ENCODE data around the gene PLEKHH3. TPM values are rescaled to one million over a fixed set of nuclear protein-coding genes. Genes with fewer than 3 reads are reported as not detected.
A peak's percentile ranks its signal among the peaks of the same experiment; 100 is the strongest.
"Not testable (repeated sequence)": the region's sequence is repeated elsewhere in the genome, so short reads cannot be mapped to it uniquely, and the experiment has no call there.

The PLEKHH3 gene
- total and polyA plus RNA-seq, 4 donors = 4.2 to 10.3 (median 7.9) TPM

DNA sequence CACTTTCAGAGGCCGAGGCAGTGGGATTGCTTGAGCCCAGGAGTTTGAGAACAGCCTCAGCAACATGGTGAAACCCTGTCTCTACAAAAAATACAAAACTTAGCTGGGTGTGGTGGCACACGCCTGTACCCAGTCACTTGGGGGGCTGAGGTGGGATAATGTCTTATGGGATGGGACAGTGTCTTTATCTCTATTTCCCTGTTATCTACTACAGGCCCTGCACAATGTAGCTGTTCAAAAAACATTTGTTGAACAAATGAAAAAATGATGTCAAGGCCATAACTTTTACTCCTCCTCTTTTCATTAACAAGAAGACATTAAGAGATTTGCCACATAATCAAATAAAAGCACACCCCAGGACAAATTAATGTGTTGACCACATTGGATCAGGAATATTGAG is 53.5 kb downstream of the PLEKHH3 start:
- no peak overlapping the region for H3K27ac ChIP-seq (ENCODE audit: low read depth in 1 of 2, low read length in 2 of 2)
- H3K4me3 ChIP-seq (ENCODE audit: low read depth in 1 of 3, low read length in 3 of 3) = no peak overlapping the region
- H3K4me1 ChIP-seq (ENCODE audit: control insufficient read depth in 4 of 4, insufficient read depth in 4 of 4, low read length in 3 of 4) = peaks cover 0 to 10% (median 8%) of the 10 kb centered on the region in 4 donors
- H3K9me3 ChIP-seq (ENCODE audit: control insufficient read depth in 4 of 4, low read length in 3 of 4) = no peaks in the 10 kb centered on the region
- no peak overlapping the region for H3K9ac ChIP-seq (ENCODE audit: low read depth in 1 of 2, low read length in 2 of 2)
- no peak for DNase-seq (ENCODE audit: low spot score)
- no peaks in the 10 kb centered on the region for H3K27me3 ChIP-seq (ENCODE audit: control insufficient read depth in 4 of 4, insufficient read depth in 4 of 4, low read length in 3 of 4)
- no peaks in the 10 kb centered on the region for H3K36me3 ChIP-seq (ENCODE audit: control insufficient read depth in 4 of 4, insufficient read depth in 3 of 4, low read depth in 1 of 4, low read length in 3 of 4)
- TF ChIP-seq HNF4G (IDR thresholded peaks at IDR 0.05) (no peak), GABPA (IDR thresholded peaks at IDR 0.05 in 1 of 2, conservative IDR thresholded peaks at IDR 0.05 in 1 of 2) (no peak), SP1 (IDR thresholded peaks at IDR 0.05) (no peak), RAD21 (IDR thresholded peaks at IDR 0.05) (no peak), TAF1 (conservative IDR thresholded peaks at IDR 0.05) (no peak), YY1 (IDR thresholded peaks at IDR 0.05) (no peak), FOXA2 (IDR thresholded peaks at IDR 0.05) (no peak), EGR1 (IDR thresholded peaks at IDR 0.05; ENCODE audit: low read depth in 2 of 2) (no peak)
- TF ChIP-seq, protein P1, sequence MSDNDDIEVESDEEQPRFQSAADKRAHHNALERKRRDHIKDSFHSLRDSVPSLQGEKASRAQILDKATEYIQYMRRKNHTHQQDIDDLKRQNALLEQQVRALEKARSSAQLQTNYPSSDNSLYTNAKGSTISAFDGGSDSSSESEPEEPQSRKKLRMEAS (IDR thresholded peaks at IDR 0.05) = no peak
- TF ChIP-seq, protein P2, sequence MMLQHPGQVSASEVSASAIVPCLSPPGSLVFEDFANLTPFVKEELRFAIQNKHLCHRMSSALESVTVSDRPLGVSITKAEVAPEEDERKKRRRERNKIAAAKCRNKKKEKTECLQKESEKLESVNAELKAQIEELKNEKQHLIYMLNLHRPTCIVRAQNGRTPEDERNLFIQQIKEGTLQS (IDR thresholded peaks at IDR 0.05) = no peak
- WGBS = 95% methylated on average over 2 of the region's 2 CpGs

DNA sequence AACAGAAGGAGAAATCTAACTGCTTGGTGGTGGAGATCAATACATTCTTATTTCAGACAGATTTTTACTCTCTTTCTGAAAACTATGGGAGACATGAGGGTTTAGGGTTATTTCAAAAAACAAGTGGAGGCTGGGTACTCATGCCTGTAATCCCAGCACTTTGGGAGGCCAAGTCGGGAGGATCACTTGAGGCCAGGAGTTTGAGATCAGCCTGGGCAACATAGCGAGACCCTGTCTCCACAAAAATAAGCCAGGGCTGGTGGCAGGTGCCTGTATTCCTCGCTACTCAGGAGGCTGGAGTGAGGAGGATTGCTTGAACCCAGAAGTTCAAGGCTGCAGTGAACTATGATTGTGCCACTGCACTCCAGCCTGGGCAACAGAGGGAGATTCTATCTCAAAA is 54.8 kb downstream of the PLEKHH3 start:
- 97% methylated on average over 3 of the region's 3 CpGs for WGBS
- DNase-seq (ENCODE audit: low spot score); H3K27me3 ChIP-seq (ENCODE audit: control insufficient read depth in 4 of 4, insufficient read depth in 4 of 4, low read length in 3 of 4); H3K4me3 ChIP-seq (ENCODE audit: low read depth in 1 of 3, low read length in 3 of 3); H3K9me3 ChIP-seq (ENCODE audit: control insufficient read depth in 4 of 4, low read length in 3 of 4); H3K27ac ChIP-seq (ENCODE audit: low read depth in 1 of 2, low read length in 2 of 2); H3K36me3 ChIP-seq (ENCODE audit: control insufficient read depth in 4 of 4, insufficient read depth in 3 of 4, low read depth in 1 of 4, low read length in 3 of 4); H3K9ac ChIP-seq (ENCODE audit: low read depth in 1 of 2, low read length in 2 of 2): not testable (repeated sequence)
- H3K4me1 ChIP-seq (ENCODE audit: control insufficient read depth in 4 of 4, insufficient read depth in 4 of 4, low read length in 3 of 4) = peaks cover 0 to 13% (median 10%) of the 10 kb centered on the region in 4 donors

DNA sequence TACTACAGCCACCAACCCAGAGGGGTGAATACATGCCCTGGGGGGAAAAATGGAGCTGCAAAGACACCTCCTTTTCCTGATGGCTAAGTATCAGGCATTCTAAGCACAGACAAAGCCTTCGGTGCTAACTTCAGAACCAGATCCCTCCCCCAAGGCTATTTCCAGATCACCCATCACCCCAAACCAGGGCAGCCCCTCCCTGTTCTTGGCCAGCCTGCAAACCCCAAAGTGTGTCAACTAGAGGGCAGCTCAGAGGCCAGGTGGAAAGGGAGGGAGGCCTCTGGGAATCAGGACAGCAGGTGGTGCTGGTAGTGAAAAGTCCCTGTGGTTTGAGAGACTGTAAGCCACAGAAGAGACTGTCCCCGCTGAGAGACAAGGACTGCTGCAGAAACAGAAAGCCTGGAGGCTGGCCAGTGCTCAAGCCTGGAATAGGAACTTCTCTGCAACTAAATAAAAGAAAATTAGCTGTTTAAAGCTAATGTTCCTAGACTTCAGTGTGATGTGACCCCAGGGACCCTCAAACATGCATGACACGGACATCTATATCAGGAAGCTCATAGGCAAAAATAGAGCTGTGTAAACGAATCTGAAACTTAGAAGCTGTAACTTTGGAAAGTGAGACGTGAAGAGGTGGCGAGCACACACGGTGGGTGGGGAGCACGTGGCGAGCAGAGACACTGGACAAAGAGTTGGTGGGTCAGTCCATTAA is 58.2 kb downstream of the PLEKHH3 start:
- H3K9ac ChIP-seq (ENCODE audit: low read depth in 1 of 2, low read length in 2 of 2) = no peak overlapping the region
- 37% methylated on average over 9 of the region's 9 CpGs for WGBS
- H3K36me3 ChIP-seq (ENCODE audit: control insufficient read depth in 4 of 4, insufficient read depth in 3 of 4, low read depth in 1 of 4, low read length in 3 of 4) = peaks cover 4 to 18% (median 9%) of the 10 kb centered on the region in 4 donors
- peak; percentile 51 for DNase-seq (ENCODE audit: low spot score)
- H3K27ac ChIP-seq (ENCODE audit: low read depth in 1 of 2, low read length in 2 of 2) = no peak overlapping the region
- TF ChIP-seq, protein P3, sequence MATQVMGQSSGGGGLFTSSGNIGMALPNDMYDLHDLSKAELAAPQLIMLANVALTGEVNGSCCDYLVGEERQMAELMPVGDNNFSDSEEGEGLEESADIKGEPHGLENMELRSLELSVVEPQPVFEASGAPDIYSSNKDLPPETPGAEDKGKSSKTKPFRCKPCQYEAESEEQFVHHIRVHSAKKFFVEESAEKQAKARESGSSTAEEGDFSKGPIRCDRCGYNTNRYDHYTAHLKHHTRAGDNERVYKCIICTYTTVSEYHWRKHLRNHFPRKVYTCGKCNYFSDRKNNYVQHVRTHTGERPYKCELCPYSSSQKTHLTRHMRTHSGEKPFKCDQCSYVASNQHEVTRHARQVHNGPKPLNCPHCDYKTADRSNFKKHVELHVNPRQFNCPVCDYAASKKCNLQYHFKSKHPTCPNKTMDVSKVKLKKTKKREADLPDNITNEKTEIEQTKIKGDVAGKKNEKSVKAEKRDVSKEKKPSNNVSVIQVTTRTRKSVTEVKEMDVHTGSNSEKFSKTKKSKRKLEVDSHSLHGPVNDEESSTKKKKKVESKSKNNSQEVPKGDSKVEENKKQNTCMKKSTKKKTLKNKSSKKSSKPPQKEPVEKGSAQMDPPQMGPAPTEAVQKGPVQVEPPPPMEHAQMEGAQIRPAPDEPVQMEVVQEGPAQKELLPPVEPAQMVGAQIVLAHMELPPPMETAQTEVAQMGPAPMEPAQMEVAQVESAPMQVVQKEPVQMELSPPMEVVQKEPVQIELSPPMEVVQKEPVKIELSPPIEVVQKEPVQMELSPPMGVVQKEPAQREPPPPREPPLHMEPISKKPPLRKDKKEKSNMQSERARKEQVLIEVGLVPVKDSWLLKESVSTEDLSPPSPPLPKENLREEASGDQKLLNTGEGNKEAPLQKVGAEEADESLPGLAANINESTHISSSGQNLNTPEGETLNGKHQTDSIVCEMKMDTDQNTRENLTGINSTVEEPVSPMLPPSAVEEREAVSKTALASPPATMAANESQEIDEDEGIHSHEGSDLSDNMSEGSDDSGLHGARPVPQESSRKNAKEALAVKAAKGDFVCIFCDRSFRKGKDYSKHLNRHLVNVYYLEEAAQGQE (IDR thresholded peaks at IDR 0.05) = peak; percentile 13
- TF ChIP-seq, protein P1 (IDR thresholded peaks at IDR 0.05) = no peak
- TF ChIP-seq RXRA (IDR thresholded peaks at IDR 0.05) (peak; percentile 43 to 45), TAF1 (conservative IDR thresholded peaks at IDR 0.05) (no peak), NR2F2 (IDR thresholded peaks at IDR 0.05) (no peak), FOXA1 (IDR thresholded peaks at IDR 0.05) (peak; percentile 14), SP1 (IDR thresholded peaks at IDR 0.05) (peak; percentile 47), YY1 (IDR thresholded peaks at IDR 0.05) (no peak), EGR1 (IDR thresholded peaks at IDR 0.05; ENCODE audit: low read depth in 2 of 2) (no peak), HNF4A (conservative IDR thresholded peaks at IDR 0.05) (peak in 1 of 2 donors; percentile 35), JUND (IDR thresholded peaks at IDR 0.05) (no peak), RAD21 (IDR thresholded peaks at IDR 0.05) (peak; percentile 75 to 82), HNF4G (IDR thresholded peaks at IDR 0.05) (no peak), FOXA2 (IDR thresholded peaks at IDR 0.05) (no peak), GABPA (IDR thresholded peaks at IDR 0.05 in 1 of 2, conservative IDR thresholded peaks at IDR 0.05 in 1 of 2) (no peak)
- TF ChIP-seq, protein P4, sequence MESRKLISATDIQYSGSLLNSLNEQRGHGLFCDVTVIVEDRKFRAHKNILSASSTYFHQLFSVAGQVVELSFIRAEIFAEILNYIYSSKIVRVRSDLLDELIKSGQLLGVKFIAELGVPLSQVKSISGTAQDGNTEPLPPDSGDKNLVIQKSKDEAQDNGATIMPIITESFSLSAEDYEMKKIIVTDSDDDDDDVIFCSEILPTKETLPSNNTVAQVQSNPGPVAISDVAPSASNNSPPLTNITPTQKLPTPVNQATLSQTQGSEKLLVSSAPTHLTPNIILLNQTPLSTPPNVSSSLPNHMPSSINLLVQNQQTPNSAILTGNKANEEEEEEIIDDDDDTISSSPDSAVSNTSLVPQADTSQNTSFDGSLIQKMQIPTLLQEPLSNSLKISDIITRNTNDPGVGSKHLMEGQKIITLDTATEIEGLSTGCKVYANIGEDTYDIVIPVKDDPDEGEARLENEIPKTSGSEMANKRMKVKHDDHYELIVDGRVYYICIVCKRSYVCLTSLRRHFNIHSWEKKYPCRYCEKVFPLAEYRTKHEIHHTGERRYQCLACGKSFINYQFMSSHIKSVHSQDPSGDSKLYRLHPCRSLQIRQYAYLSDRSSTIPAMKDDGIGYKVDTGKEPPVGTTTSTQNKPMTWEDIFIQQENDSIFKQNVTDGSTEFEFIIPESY (IDR thresholded peaks at IDR 0.05) = no peak
- TF ChIP-seq, protein P5, sequence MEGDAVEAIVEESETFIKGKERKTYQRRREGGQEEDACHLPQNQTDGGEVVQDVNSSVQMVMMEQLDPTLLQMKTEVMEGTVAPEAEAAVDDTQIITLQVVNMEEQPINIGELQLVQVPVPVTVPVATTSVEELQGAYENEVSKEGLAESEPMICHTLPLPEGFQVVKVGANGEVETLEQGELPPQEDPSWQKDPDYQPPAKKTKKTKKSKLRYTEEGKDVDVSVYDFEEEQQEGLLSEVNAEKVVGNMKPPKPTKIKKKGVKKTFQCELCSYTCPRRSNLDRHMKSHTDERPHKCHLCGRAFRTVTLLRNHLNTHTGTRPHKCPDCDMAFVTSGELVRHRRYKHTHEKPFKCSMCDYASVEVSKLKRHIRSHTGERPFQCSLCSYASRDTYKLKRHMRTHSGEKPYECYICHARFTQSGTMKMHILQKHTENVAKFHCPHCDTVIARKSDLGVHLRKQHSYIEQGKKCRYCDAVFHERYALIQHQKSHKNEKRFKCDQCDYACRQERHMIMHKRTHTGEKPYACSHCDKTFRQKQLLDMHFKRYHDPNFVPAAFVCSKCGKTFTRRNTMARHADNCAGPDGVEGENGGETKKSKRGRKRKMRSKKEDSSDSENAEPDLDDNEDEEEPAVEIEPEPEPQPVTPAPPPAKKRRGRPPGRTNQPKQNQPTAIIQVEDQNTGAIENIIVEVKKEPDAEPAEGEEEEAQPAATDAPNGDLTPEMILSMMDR (IDR thresholded peaks at IDR 0.05; ENCODE audit: low read depth, low read length, missing input control) = peak; percentile 42
- TF ChIP-seq, protein P2 (IDR thresholded peaks at IDR 0.05) = no peak
- H3K9me3 ChIP-seq (ENCODE audit: control insufficient read depth in 4 of 4, low read length in 3 of 4) = no peaks in the 10 kb centered on the region
- no peaks in the 10 kb centered on the region for H3K27me3 ChIP-seq (ENCODE audit: control insufficient read depth in 4 of 4, insufficient read depth in 4 of 4, low read length in 3 of 4)
- H3K4me1 ChIP-seq (ENCODE audit: control insufficient read depth in 4 of 4, insufficient read depth in 4 of 4, low read length in 3 of 4) = peaks cover 0 to 13% (median 10%) of the 10 kb centered on the region in 4 donors
- H3K4me3 ChIP-seq (ENCODE audit: low read depth in 1 of 3, low read length in 3 of 3) = no peak overlapping the region
